Neural progenitor cell (in vitro differentiated cells): ENCODE data around the gene MACROD2. TPM values are rescaled to one million over a fixed set of nuclear protein-coding genes. Genes with fewer than 3 reads are reported as not detected.

ENCODE experiments used
- DNase-seq: peaks from one replicate; pipeline ENCODE4 v3.0.0-alpha.2; 2016; ENCODE audit warnings: low spot score
- H2AFZ ChIP-seq: fragments of 200-600 bp; sonication (generic); replicated peaks from 2 replicates; pipeline ENCODE4 v1.6.1; 2016; ENCODE audit warnings: antibody characterized with exemption
- H3F3A ChIP-seq: fragments of 200-600 bp; sonication (generic); 2 replicates; pipeline ENCODE4 v1.6.1; 2016; ENCODE audit warnings: antibody characterized with exemption, low read depth
- H3K27ac ChIP-seq: fragments of 200-600 bp; sonication (generic); 2 replicates; pipeline ENCODE4 v1.5.1; 2016; ENCODE audit warnings: mild to moderate bottlenecking
- H3K27me3 ChIP-seq: fragments of 200-600 bp; sonication (generic); 2 replicates; pipeline ENCODE4 v1.6.1; 2016; ENCODE audit warnings: mild to moderate bottlenecking, moderate library complexity
- H3K36me3 ChIP-seq: fragments of 200-600 bp; sonication (generic); 2 replicates; pipeline ENCODE4 v1.5.1; 2016
- H3K4me1 ChIP-seq: fragments of 200-600 bp; sonication (generic); 2 replicates; pipeline ENCODE4 v1.6.1; 2016; ENCODE audit warnings: mixed run types
- H3K4me2 ChIP-seq: fragments of 200-600 bp; sonication (generic); 2 replicates; pipeline ENCODE4 v1.6.1; 2016
- H3K4me3 ChIP-seq: fragments of 200-600 bp; sonication (generic); 2 replicates; pipeline ENCODE4 v1.5.1; 2016
- H3K79me2 ChIP-seq: fragments of 200-600 bp; sonication (generic); 2 replicates; pipeline ENCODE4 v1.6.1; 2016; ENCODE audit warnings: low read depth
- H3K9ac ChIP-seq: fragments of 200-600 bp; sonication (generic); 2 replicates; pipeline ENCODE4 v1.6.1; 2016
- H3K9me3 ChIP-seq: fragments of 200-600 bp; sonication (generic); 2 replicates; pipeline ENCODE4 v1.5.1; 2016; ENCODE audit warnings: low read depth
- H4K20me1 ChIP-seq: fragments of 200-600 bp; sonication (generic); 2 replicates; pipeline ENCODE4 v1.6.1; 2016; ENCODE audit warnings: low read depth
- H3K27ac Mint-ChIP-seq: 3 replicates; pipeline ENCODE4 v1.8.0; 2021; ENCODE audit warnings: mixed read lengths
- H3K27me3 Mint-ChIP-seq: 2 replicates; pipeline ENCODE4 v1.8.0; 2022; ENCODE audit warnings: low read depth, mild to moderate bottlenecking, inconsistent platforms, moderate library complexity, mixed read lengths; ENCODE audit not compliant: insufficient read depth
- H3K36me3 Mint-ChIP-seq: 3 replicates; pipeline ENCODE4 v1.8.0; 2021; ENCODE audit warnings: mixed read lengths
- H3K4me1 Mint-ChIP-seq: 3 replicates; pipeline ENCODE4 v1.8.0; 2021; ENCODE audit warnings: mixed read lengths
- H3K4me3 Mint-ChIP-seq: 3 replicates; pipeline ENCODE4 v1.8.0; 2021; ENCODE audit warnings: mild to moderate bottlenecking, moderate library complexity, mixed read lengths
- H3K9me3 Mint-ChIP-seq: 3 replicates; pipeline ENCODE4 v1.8.0; 2020; ENCODE audit warnings: mixed read lengths
- EZH2 ChIP-seq: fragments of 200-600 bp; sonication (generic); IDR thresholded peaks from 2 replicates; pipeline ENCODE4 v1.6.1; 2017; ENCODE audit warnings: antibody characterized with exemption, mild to moderate bottlenecking, moderate library complexity
- EZH2phosphoT487 ChIP-seq: fragments of 200-600 bp; sonication (generic); IDR thresholded peaks from 2 replicates; pipeline ENCODE4 v1.6.1; 2017; ENCODE audit warnings: antibody characterized with exemption
- total RNA-seq: library from RNA; depleted of rRNA; stranded (reverse); fragments of >200 nt; gene quantifications from 2 replicates; pipeline ENCODE4 v1.2.3, GENCODE V29; 2015; ENCODE audit warnings: low replicate concordance
- TF ChIP-seq, protein P1 (sequence below): fragments of 200-600 bp; sonication (generic); IDR thresholded peaks from 2 replicates; pipeline ENCODE4 v1.5.1; 2017; ENCODE audit warnings: antibody characterized with exemption, mild to moderate bottlenecking

Gene MACROD2
- total RNA-seq, 1 donor from 2014 or later: 11.9 TPM

DNA sequence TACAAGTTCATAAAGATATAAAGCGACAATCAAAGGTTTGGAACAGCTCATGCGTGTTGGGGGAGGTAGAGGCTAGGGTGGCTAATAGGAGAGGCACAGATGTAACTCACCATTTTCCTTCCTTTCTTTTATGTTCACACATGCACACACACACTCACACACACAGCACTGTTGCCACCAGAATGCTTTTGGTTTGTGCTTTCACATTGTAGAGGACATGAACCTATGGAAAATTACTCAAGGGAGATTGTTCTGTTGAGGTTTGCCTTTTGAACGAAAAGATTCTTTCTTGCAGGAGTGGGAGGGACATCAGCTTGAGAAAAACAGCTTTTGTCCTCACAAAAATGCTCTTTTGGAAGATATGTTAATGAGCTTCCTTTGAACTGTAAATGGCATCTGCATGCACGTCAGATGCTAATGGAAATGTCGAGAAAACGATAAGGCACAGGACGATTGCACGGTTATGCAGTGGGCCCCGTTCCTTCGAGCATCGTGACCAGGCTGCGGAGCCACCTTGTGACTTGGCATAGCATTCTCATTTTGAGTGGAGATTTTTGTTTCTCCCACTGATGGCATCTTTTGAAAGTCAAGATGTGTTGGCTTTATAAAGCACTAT, 1853.8 kb downstream of the MACROD2 start:
- no peak overlapping the region for H3K9ac ChIP-seq
- H3K4me2 ChIP-seq: no peak overlapping the region
- H3K27ac ChIP-seq: no peak overlapping the region
- Mint-ChIP-seq H3K27ac (no peak overlapping the region), H3K9me3 (peaks cover 2% of the 10 kb centered on the region), H3K27me3 (peaks cover 2% of the 10 kb centered on the region), H3K36me3 (no peaks in the 10 kb centered on the region), H3K4me1 (peaks cover 10% of the 10 kb centered on the region), H3K4me3 (no peak overlapping the region)
- no peaks in the 10 kb centered on the region for H3K4me1 ChIP-seq
- H3K4me3 ChIP-seq: no peak overlapping the region
- H3K79me2 ChIP-seq: no peaks in the 10 kb centered on the region
- H3K27me3 ChIP-seq: no peaks in the 10 kb centered on the region
- H3K36me3 ChIP-seq: no peaks in the 10 kb centered on the region
- H4K20me1 ChIP-seq: no peaks in the 10 kb centered on the region
- TF ChIP-seq, protein P1, sequence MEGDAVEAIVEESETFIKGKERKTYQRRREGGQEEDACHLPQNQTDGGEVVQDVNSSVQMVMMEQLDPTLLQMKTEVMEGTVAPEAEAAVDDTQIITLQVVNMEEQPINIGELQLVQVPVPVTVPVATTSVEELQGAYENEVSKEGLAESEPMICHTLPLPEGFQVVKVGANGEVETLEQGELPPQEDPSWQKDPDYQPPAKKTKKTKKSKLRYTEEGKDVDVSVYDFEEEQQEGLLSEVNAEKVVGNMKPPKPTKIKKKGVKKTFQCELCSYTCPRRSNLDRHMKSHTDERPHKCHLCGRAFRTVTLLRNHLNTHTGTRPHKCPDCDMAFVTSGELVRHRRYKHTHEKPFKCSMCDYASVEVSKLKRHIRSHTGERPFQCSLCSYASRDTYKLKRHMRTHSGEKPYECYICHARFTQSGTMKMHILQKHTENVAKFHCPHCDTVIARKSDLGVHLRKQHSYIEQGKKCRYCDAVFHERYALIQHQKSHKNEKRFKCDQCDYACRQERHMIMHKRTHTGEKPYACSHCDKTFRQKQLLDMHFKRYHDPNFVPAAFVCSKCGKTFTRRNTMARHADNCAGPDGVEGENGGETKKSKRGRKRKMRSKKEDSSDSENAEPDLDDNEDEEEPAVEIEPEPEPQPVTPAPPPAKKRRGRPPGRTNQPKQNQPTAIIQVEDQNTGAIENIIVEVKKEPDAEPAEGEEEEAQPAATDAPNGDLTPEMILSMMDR: no peak
- TF ChIP-seq EZH2: no peak
- TF ChIP-seq EZH2phosphoT487: no peak
- no peak overlapping the region for H2AFZ ChIP-seq
- no peaks in the 10 kb centered on the region for H3K9me3 ChIP-seq
- H3F3A ChIP-seq: no peaks in the 10 kb centered on the region
- DNase-seq: no peak

GRCh38 chr20:15851576-15852215, 1856.4 kb downstream of the MACROD2 start:
- H3K4me3 Mint-ChIP-seq: no peak overlapping the region
- no peaks in the 10 kb centered on the region for H3K36me3 Mint-ChIP-seq
- no peak for DNase-seq

DNA sequence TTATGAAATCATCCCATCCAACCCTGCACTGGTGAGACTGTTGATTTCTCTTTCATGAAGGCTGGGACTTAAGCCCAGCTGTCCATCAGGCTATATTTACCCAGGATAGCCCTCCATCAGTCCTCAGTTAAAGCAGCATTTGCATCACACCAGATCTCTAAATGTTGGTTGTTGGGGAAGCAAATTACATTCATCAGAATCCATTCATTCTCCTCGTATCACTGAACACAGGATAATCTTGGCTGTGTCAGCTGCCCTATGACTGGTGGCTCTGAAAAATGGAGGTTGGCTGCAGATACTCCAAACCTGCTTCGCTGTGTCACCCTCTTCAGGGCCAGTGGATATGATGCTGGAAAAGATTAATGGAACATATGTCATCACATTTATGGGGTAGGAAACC, 1859.6 kb downstream of the MACROD2 start:
- Histone ChIP-seq H3K79me2 (no peaks in the 10 kb centered on the region), H3F3A (no peaks in the 10 kb centered on the region), H3K36me3 (no peaks in the 10 kb centered on the region), H3K9ac (no peak overlapping the region), H3K4me1 (no peaks in the 10 kb centered on the region), H3K27ac (no peak overlapping the region), H2AFZ (no peak overlapping the region), H3K9me3 (no peaks in the 10 kb centered on the region), H3K4me2 (no peak overlapping the region), H4K20me1 (no peaks in the 10 kb centered on the region), H3K27me3 (no peaks in the 10 kb centered on the region), H3K4me3 (no peak overlapping the region)
- Mint-ChIP-seq H3K4me1 (peaks cover 13% of the 10 kb centered on the region), H3K4me3 (no peak overlapping the region), H3K27me3 (peaks cover 7% of the 10 kb centered on the region), H3K27ac (no peak overlapping the region), H3K36me3 (no peaks in the 10 kb centered on the region), H3K9me3 (peaks cover 2% of the 10 kb centered on the region)
- TF ChIP-seq, protein P1: no peak
- TF ChIP-seq EZH2 (no peak), EZH2phosphoT487 (no peak)
- no peak for DNase-seq

More at GRCh38 chr20:15851576-15852215, 1856.4 kb downstream of the MACROD2 start:
- H3K9me3 Mint-ChIP-seq: peaks cover 2% of the 10 kb centered on the region
- peaks cover 13% of the 10 kb centered on the region for H3K4me1 Mint-ChIP-seq
- H2AFZ ChIP-seq: no peak overlapping the region
- H3F3A ChIP-seq: no peaks in the 10 kb centered on the region
- no peaks in the 10 kb centered on the region for H3K36me3 ChIP-seq
- peak overlapping the region; percentile 52 for H3K27ac Mint-ChIP-seq
- H3K4me2 ChIP-seq: no peak overlapping the region
- TF ChIP-seq, protein P1: no peak
- TF ChIP-seq EZH2 (no peak), EZH2phosphoT487 (no peak)
- H3K9ac ChIP-seq: no peak overlapping the region
- H3K9me3 ChIP-seq: no peaks in the 10 kb centered on the region
- no peaks in the 10 kb centered on the region for H4K20me1 ChIP-seq
- no peaks in the 10 kb centered on the region for H3K27me3 ChIP-seq
- peaks cover 2% of the 10 kb centered on the region for H3K27me3 Mint-ChIP-seq
- H3K79me2 ChIP-seq: no peaks in the 10 kb centered on the region
- no peak overlapping the region for H3K27ac ChIP-seq
- no peaks in the 10 kb centered on the region for H3K4me1 ChIP-seq
- H3K4me3 ChIP-seq: no peak overlapping the region
